ENCODE data around the gene NUDT12.
A peak's percentile ranks its signal among the peaks of the same experiment; 100 is the strongest.

NUDT12 gene

GRCh38 chr5:103562453-103563157 is at the start of gene NUDT12:
NUDT12 (minus strand) TSS chr5:103562789; CDS start chr5:103560248, 2,541 bp downstream.
- peak; percentile 66 for DNase-seq

GRCh38 chr5:103607346-103607745 is 44.8 kb upstream of the NUDT12 start:
- DNase-seq: no peak

DNA sequence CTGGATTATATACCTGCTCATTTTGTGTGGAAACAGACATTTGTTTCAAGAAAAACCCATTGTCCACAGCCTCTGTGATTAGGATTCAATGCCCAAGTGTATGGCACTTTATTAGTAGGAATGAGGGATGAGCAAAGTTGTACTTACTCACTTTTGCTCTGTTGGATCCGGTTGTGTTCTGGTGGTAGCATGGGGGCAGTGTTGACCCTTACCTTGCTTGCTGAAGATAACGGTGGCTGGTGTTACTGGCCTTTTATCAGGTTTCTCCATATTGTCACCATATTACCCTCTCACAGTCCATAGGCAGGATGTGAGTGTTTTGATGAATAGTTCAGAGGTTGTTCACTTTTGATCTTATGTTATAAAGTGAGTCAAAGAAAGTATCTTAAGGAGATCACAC is 42.7 kb upstream of the NUDT12 start:
- no peak for DNase-seq

DNA sequence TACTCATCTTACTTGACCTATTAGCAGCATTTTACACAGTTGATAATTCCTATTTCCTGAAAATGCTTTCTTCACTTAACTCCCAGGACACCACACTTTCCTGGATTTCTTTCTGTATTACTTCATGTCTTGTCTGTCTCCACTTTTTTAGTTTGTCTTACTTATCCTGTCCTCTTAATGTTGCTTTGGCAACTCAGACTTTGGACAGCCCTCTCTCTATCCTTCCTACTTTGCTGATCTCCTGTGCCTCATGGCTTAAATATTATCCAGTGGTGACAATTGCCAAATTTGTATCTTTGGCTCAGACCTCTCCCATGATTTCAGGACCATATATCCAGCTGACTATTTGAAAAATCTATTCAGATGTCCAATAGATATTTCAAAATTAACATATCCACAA is 39.8 kb upstream of the NUDT12 start:
- no peak for DNase-seq

DNA sequence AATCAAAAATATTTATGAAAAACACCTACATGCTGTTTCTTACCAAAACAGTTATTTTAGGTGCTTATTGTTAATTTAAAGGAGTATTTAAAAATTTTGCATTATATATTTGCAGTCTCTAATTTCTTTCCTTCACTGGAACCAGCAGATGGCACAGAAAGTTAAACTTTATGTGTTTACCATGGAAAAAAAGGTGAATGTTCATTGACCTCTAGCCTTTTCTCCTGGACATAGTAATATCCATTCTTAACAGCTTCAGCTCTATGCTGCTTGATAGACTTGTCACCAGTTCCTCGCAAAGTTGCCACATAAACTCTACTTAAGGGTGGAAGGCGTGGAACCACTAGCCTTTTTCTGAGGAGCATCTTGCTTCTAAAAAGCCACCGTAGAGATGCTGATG is 38.7 kb upstream of the NUDT12 start:
- DNase-seq: no peak

DNA sequence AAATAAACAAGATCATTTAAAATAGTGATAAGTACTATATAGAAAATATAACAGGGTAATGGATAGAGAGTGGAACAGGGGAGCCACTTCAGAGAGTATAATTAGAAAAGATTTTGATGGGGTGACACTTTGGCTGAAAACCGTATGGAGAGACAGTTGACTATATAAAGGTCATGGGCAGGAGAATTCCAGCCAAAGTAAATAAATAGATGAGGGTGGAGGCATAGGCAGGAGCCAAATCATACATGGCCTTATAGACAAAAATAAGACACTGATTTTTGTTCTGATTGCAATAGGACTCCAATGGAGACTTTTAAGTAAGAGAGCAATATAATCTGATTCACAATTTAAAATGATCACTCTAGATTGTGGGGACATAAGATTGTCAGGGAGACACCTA is 37.5 kb upstream of the NUDT12 start:
- no peak for DNase-seq

GRCh38 chr5:103598997-103599566 is 36.5 kb upstream of the NUDT12 start:
- DNase-seq: no peak

- DNase-seq: no peak
Observed at GRCh38 chr5:103590221-103590620, 27.6 kb upstream of the NUDT12 start.

- no peak for DNase-seq
Observed at GRCh38 chr5:103589776-103590175, 27.2 kb upstream of the NUDT12 start.

DNA sequence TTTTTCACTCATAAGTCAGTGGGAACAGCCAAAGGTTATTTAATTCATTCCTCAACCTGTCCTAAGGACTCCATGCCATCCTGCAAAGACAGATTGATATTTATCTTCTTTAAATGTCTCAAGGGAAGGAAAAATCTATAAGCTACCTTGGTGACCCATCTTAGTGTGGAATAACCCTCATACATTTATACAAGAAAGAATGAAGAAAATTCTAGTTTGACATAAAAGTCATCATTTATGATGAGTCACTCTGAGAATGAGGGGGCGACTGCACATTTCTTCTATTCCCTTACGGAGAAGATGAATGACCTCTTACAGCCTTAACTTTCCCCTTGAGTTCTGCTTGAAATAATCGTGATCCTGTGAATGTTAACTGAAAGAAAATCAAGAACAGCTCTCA is 26.8 kb upstream of the NUDT12 start:
- DNase-seq: no peak

DNA sequence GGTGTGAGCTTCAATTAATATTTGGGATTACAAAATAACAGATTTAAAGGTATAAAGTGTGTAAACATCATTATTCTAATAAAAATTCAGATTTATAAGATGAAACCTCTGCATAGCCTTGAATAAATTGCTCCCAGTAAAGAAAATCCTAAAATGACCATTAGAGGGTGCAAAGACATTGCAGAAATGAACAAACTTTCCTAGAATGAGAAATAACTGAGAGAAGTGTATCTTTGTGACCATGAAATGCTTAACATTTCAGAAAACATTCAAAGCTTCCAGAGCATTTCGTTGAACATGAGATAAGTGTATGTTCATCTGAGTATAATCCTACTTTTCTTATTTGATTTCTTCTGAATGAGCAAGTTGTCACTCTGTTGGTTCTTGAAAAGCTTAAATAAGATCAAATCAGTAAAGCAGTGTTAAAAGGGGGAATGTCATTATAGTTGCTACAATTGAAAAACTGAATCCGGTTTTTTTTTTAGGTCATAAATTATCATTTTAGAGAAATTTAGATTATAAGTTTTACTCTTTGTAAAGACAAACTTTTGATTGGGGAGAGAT is 24.7 kb upstream of the NUDT12 start:
- no peak for DNase-seq

- no peak for DNase-seq
Observed at GRCh38 chr5:103582364-103582763, 19.8 kb upstream of the NUDT12 start.

GRCh38 chr5:103573411-103573810 is 10.8 kb upstream of the NUDT12 start:
- DNase-seq: no peak

GRCh38 chr5:103572454-103572853 is 9.9 kb upstream of the NUDT12 start:
- DNase-seq: no peak

DNA sequence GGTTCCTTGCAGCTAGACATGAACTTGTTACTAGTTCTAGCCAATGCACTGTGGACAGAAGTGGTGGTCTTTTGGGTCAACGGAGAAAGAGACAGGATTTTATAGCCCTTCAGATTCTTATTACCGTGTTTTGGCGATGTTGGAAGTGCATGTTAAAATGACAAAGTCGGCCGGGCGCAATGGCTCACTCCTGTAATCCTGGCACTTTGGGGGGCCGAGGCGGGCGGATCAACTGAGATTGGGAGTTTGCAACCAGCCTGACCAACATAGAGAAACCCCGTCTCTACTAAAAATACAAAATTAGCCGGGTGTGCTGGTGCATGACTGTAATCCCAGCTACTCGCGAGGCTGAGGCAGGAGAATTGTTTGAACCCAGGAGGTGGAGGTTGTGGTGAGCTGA is 9.1 kb upstream of the NUDT12 start:
- DNase-seq: no peak

- no peak for DNase-seq
Observed at GRCh38 chr5:103569313-103570060, 6.9 kb upstream of the NUDT12 start.

GRCh38 chr5:103565719-103566118 is 3.1 kb upstream of the NUDT12 start:
- DNase-seq: no peak

DNA sequence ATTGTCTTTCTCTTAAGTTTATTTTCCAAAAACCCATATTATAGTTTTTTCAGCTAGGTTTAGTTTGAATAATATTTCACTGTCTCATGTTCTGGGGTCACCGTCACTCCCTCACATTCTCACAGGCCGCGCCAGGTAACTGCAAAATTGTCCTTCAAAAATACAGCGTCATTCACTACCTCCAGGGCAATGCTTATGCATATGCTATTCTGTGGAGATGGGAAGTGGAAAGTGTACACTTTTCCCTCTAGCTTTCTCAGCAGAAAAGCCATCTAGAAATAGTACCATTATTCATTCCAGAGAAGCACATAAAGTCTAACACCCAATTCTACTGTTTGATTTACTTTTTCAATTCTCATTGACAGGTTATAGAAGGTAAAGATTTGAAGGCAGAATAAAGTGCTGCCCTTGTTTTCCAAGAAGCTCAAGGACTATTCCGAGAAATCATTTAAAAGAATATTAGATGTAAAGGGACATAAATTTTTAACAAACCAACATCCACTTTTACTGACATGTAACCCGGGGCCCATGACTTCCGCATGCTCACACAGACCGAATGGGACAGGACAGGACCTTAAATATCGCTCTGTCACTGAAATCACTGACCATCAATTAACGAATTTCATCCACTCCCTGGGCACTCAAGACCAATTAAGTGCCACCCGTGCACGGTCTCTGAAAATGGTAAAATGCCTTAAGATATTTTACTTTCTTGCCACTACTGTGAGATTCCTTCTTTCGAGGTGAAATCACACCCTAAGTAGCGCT is 720 bp downstream of the NUDT12 start:
- peak; percentile 6 for DNase-seq

DNA sequence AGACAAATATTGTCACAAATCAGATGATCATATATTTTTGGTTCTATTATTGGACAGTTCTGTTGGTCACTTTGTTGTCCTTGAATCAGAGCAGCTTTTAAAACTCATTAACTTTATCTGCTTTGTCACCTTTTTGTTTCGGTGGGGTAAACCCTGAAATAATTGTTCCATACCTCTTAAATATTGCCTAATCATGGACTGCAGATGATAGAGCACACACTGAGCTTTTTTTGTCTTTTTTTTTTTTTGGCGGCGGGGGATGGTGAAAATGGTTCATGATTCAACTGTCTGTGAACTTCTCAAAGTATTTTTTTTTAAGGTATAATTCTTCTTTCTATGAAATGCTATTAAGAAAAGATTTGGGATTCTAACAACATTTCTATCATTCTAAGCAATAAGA is 1.8 kb downstream of the NUDT12 start:
- no peak for DNase-seq

DNA sequence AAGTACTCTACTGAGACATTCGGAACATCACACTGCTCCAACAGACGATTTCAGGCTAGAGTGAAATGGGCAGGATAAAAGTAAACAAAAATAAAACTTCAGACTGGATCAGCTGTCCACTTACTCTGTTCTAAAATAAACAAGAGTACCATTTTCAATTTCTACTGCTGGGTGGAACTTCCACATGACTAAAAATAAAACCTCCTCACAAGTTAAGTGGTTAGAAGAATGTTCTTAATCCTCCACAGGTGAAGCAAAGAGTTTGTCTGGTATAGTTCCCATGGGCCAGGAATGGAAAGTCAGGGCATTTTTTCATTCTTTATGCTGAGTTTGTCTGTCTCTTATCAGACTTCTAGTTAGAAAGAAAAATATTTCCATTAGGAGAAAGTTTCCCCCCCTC is 15.7 kb downstream of the NUDT12 start:
- no peak for DNase-seq

GRCh38 chr5:103542441-103542840 is 20.1 kb downstream of the NUDT12 start:
- no peak for DNase-seq

DNA sequence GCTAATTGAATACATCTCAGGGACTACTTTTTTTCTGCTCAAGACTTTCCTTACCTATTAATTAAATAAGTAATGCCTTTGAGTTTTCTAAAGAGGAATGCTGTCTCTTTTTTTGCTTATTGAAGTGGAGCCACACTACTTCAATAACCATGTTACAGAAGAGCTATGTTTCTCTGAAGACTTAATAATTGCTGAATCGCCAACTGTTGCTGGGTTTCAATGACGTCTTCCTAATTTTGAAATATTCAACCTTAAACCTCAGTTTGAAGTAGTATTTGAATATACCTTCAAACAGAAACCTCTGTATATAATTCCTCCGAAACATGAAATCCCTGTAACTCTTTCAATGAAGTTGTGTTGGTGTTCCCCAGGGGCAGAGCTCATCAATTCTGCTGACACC is 21.0 kb downstream of the NUDT12 start:
- no peak for DNase-seq

DNA sequence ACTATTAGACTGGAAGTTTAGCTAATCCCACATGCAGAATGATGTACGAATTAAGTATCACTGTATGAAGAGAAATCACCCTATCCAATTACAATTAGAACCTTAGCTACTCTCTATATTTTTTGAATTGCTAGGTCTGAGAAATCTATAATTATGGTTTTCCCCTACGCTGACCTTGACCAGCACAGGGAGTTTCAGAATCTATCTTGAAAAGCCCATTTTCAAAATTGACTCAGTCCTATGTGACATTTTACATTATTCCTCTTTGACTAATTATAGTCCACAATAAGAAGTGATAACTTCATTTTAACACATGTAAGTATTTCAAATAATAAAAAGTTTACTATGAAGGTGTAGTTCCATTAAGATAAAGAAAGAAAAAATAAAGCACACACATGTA is 21.5 kb downstream of the NUDT12 start:
- no peak for DNase-seq

Measured in CD4-positive, alpha-beta T cell treated with Interleukin-6 for 4 hours (primary cell).